Anterior cingulate cortex (tissue), 58 donors: ENCODE measurements around the gene GAK.
"Not testable (repeated sequence)": the region's sequence is repeated elsewhere in the genome, so short reads cannot be mapped to it uniquely, and the experiment has no call there.

Experiments
- DNase-seq, 58 donors: peaks; one replicate each; lab custom pipeline; 2025; lab: John Stamatoyannopoulos, UW

Gene GAK

DNA sequence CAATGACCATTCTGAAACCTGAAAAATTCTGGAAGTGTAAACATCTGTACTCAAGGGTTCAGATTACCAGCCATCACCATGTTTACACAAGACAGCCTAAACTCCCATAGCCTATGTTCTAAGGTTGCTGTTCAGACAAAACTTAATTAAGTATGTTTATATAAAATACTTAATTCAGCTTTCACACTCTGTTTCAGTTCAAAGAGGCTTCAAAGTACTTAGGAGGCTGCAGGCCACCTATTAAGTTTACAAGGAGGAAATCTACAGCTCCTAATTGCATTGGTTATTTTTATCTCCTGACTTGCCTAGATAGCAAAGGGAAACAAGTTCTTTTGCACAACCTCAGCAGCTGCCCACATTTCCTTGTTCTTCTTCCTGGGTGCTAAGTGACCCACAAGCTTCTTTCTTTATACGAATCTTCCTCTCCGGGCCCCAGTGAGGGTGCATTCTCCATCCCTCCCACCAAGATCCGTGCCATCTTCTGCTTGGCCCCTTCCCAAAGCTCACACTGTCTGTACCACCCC lies 2.0 kb downstream of the GAK start:
- peak in 1 of 58 donors; percentile 10 for DNase-seq

- DNase-seq: no peak
Measured at GRCh38 chr4:929096-929765, 2.9 kb downstream of the GAK start.

DNA sequence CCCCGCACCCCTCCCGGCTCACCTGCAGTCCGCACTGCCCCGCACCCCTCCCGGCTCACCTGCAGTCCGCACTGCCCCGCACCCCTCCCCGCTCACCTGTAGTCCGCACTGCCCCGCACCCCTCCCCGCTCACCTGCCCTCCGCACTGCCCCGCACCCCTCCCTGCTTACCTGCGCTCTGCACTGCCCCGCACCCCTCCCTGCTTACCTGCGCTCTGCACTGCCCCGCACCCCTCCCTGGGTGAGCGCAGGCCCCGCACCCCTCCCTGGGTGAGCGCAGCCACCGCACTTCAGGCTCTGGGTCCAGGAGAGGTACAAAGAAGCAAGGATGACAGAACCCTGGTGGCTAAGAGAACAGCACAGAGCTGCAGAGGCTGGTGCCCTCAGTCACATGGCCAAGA lies 4.5 kb downstream of the GAK start:
- not testable (repeated sequence) for DNase-seq

GRCh38 chr4:926538-926937 lies 5.6 kb downstream of the GAK start:
- DNase-seq: no peak

DNA sequence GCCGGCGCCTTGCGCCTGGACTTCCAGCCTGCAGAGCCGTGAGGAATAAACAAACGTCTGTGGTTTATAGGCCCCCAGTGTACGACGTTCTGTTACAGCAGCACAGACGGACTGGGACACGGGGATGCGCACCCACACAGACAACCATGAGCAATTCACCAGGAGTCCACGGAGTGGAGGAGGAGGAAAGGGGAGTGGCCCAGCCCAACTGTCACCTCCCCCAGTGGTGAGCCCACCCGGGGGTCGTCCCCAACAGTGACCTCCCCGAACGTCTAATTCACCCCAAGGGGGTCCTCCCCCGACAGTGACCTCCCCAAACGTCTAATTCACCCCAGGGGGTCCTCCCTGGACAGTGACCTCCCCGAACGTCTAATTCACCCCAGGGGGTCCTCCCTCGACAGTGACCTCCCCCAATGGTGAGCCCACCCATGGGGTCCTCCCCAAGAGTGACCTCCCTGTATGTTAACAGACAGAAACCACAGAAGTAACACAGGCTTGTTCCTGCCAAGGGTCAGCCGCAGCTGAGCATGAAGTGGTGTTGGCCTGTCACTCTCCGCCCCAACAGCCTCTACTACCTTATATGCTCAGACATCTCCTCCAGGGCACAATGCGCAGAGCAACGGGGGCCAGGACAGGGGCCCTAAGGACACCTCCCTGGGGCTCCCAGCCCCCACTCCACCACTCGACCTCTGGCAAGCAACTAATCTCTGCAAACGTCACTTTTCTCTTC lies 6.2 kb downstream of the GAK start:
- no peak for DNase-seq

- no peak for DNase-seq
Measured at GRCh38 chr4:925171-925570, 6.9 kb downstream of the GAK start.

DNA sequence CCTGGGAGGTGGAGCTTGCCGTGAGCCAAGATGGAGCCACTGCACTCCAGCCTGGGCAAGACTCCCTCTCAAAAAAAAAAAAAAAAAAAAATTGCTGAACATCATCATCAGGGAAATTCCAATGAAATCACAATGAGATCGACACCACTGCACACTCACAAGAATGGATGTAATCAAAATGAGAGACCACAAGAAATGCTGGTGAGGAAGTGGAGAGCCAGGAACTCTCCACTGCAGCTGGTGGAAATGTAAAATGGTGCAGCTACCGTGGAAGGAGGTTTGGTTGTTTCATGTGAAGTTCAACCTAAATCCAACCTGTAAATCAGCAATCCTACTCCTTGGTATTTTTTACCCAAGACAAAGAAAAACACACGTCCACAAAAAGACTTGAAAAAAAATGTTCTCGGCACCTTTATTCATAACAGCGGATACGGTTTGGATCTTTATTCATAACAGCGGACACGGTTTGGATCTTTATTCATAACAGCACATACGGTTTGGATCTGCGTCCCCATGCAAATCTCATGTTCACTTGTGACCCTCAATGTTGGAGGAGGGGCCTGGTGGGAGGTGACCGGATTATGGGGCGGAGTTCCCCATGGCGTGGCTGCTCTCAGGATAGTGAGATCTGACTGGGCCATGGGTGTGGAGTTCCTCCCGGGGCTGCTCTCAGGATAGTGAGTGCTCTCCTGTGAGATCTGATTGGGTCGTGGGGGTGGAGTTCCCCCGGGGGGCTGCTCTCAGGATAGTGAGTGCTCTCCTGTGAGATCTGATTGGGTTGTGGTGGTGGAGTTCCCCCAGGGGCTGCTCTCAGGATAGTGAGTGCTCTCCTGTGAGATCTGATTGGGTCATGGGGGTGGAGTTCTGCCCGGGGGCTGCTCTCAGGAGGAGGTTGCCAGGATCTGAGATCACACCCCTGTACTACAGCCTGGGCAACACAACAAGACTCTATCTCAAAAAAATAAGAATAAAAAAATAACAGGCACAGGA lies 7.7 kb downstream of the GAK start:
- DNase-seq: no peak

GRCh38 chr4:921830-922331 lies 10.2 kb downstream of the GAK start:
- DNase-seq: no peak

DNA sequence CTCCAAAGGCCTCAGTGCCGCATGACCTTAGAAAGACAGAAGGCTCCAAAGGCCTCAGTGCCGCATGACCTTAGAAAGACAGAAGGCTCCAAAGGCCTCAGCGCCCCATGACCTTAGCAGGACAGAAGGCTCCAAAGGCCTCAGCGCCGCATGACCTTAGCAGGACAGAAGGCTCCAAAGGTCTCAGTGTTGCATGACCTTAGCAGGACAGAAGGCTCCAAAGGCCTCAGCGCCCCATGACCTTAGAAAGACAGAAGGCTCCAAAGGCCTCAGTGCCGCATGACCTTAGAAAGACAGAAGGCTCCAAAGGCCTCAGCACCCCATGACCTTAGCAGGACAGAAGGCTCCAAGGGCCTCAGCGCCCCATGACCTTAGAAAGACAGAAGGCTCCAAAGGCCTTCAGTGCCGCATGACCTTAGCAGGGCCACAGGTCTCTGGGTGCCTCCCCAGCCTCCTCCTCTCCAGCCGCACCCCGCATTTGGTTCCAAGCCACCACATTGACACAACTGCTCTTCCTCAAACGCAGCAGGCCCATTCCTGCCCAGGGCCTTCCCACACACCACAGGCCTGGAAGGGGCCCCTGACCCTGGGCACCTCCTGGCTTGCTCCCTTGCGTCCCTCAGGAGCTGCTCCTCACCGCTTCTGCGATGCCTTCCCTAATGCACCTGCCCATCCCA lies 13.0 kb downstream of the GAK start:
- not testable (repeated sequence) for DNase-seq

DNA sequence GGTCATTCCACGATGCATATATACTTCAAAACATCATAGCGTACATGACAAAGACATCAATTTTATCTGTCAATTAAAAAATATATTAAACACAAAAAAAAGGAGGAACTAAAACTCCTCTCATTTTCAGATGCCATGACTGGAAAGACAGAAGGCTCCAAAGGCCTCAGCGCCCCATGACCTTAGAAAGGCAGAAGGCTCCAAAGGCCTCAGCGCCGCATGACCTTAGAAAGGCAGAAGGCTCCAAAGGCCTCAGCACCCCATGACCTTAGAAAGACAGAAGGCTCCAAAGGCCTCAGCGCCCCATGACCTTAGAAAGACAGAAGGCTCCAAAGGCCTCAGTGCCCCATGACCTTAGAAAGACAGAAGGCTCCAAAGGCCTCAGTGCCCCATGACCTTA lies 13.5 kb downstream of the GAK start:
- not testable (repeated sequence) for DNase-seq

- no peak for DNase-seq
Measured at GRCh38 chr4:917992-918391, 14.1 kb downstream of the GAK start.

GRCh38 chr4:917466-917865 lies 14.7 kb downstream of the GAK start:
- DNase-seq: no peak

GRCh38 chr4:915595-915994 lies 16.5 kb downstream of the GAK start:
- peak in 1 of 58 donors; percentile 11 for DNase-seq

GRCh38 chr4:915041-915474 lies 17.1 kb downstream of the GAK start:
- peak in 1 of 58 donors; percentile 27 for DNase-seq

DNA sequence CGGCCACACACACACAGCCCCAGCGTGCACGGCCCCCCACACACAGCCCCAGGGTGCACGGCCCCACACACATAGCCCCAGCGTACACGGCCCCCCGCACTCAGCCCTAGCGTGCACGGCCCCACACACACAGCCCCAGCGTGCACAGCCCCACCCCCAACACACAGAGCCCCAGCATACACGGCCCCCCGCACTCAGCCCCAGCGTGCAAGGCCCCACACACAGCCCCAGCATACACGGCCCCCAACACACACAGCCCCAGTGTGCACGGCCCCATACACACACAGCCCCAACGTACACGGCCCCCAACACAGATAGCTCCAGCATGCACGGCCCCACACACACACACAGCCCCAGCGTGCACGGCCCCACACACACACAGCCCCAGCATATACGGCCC lies 17.6 kb downstream of the GAK start:
- no peak for DNase-seq

DNA sequence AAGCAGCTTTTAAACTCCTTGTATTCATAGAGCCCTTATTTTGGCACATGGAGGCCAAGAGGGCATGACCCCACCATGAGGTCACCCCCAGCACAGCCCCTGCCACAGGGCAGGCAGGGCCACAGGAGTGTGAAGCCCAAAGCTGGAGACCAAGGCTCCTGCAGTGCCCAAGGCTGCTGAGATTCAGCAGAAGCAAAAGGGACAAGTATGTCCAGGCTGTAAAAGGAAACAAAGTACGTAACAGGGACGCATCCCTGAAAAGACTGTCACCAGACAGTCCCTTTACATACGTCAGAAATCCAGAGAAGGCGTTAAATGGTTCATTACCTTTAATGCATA lies 18.9 kb downstream of the GAK start:
- DNase-seq: no peak

- peak in 12 of 58 donors; percentile 11 to 58 (median 26) for DNase-seq
Measured at GRCh38 chr4:912548-913279, 19.4 kb downstream of the GAK start.

GRCh38 chr4:911871-912490 lies 20.1 kb downstream of the GAK start:
- DNase-seq: no peak

DNA sequence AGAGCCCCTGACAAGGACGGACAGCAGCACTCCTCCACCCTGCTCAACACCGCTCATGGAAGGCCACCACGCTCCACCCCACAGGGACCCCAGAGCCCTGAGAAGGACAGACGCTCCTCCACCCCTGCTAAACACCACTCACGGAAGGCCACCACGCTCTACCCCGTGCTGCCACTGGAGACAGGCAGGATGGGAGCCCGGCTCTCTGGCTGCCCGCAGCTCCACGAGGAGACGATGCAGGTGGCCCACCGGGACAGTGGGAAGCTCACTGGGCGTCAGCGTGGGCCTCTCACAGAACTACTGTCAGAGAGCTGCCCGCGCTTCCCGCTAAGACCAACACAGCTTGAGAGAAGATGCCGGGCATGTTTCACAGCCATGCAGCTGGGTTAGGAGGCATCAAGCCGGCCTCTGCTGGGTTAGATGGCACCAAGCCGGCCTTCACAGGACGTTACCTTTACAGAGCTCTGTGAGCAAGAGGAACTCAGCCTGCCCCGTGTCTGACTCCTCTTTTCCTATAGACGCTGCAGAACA lies 20.8 kb downstream of the GAK start:
- DNase-seq: no peak
